D721Med (cell line): ENCODE measurements around the gene CLECL1.
"Not testable (repeated sequence)": the region's sequence is repeated elsewhere in the genome, so short reads cannot be mapped to it uniquely, and the experiment has no call there.

ENCODE experiments used
- DNase-seq: peaks from one replicate; pipeline ENCODE4 v3.0.0; 2011; ENCODE audit warnings: low spot score; ENCODE audit not compliant: insufficient read length
- FAIRE-seq: peaks from 2 replicates; lab custom pipeline; 2011; peaks lifted over from hg19 to GRCh38; lab: Jason Lieb, UNC
- CTCF ChIP-seq: IDR thresholded peaks from 2 replicates; pipeline ENCODE4 v1.5.1; 2012; ENCODE audit warnings: mild to moderate bottlenecking, control low read depth; ENCODE audit not compliant: insufficient read depth; ENCODE audit errors: missing control alignments

The CLECL1 gene

GRCh38 chr12:9699898-9700605, 32.8 kb downstream of the CLECL1 start:
- no peak for DNase-seq
- FAIRE-seq = no peak
- TF ChIP-seq CTCF = no peak

GRCh38 chr12:9699269-9699897, 33.5 kb downstream of the CLECL1 start:
- FAIRE-seq (no peak), DNase-seq (no peak)
- TF ChIP-seq CTCF = no peak

GRCh38 chr12:9698681-9699080, 34.2 kb downstream of the CLECL1 start:
- TF ChIP-seq CTCF = no peak
- no peak for FAIRE-seq
- no peak for DNase-seq

- FAIRE-seq = no peak
Measured at GRCh38 chr12:9697619-9698018, 35.3 kb downstream of the CLECL1 start.

GRCh38 chr12:9695661-9696060, 37.2 kb downstream of the CLECL1 start:
- not testable (repeated sequence) for DNase-seq, FAIRE-seq

More at GRCh38 chr12:9697619-9698018, 35.3 kb downstream of the CLECL1 start:
- no peak for DNase-seq
- TF ChIP-seq CTCF = no peak

GRCh38 chr12:9695150-9695549, 37.7 kb downstream of the CLECL1 start:
- DNase-seq, FAIRE-seq: not testable (repeated sequence)

- FAIRE-seq (no peak), DNase-seq (no peak)
- no peak for TF ChIP-seq CTCF
Measured at GRCh38 chr12:9694241-9694640, 38.7 kb downstream of the CLECL1 start.

- TF ChIP-seq CTCF = no peak
- FAIRE-seq (no peak), DNase-seq (no peak)
Measured at GRCh38 chr12:9692909-9693308, 40.0 kb downstream of the CLECL1 start.
